DOHH2 (cell line): ENCODE results near the gene DZIP1L.

Source experiments
- EZH2phosphoT487 ChIP-seq: fragments of 200-600 bp; sonication (generic); IDR thresholded peaks from 2 replicates; pipeline ENCODE4 v1.6.1; 2017; ENCODE audit warnings: borderline replicate concordance, mild to moderate bottlenecking, antibody characterized with exemption, low read length, moderate library complexity, mixed read lengths
- TF ChIP-seq, protein P1 (sequence below): fragments of 200-600 bp; sonication (generic); IDR thresholded peaks from one replicate; pipeline ENCODE4 v1.5.1; 2014; ENCODE audit warnings: antibody characterized with exemption, mild to moderate bottlenecking, low read depth, low read length; ENCODE audit not compliant: poor library complexity, severe bottlenecking

DNA sequence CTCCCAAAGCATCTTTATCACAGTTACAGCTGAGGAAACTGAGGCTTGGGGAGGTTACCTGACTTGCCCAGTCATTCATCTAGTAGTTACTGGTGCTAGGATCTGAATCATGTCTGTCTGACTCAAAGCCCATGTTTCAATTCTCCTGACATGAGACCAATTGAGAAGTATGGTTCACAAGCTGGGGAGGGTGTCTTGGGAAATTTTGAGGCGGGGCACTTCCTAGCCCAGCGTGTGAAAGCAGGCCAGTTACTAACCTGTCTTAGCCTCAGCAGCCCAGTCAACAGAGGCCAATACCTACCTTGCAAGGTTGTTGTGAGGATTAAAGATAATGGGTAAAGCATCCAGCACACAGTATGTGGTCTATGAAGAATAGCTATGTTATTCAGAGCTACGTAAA is 68.5 kb downstream of the DZIP1L start:
- TF ChIP-seq, protein P1, sequence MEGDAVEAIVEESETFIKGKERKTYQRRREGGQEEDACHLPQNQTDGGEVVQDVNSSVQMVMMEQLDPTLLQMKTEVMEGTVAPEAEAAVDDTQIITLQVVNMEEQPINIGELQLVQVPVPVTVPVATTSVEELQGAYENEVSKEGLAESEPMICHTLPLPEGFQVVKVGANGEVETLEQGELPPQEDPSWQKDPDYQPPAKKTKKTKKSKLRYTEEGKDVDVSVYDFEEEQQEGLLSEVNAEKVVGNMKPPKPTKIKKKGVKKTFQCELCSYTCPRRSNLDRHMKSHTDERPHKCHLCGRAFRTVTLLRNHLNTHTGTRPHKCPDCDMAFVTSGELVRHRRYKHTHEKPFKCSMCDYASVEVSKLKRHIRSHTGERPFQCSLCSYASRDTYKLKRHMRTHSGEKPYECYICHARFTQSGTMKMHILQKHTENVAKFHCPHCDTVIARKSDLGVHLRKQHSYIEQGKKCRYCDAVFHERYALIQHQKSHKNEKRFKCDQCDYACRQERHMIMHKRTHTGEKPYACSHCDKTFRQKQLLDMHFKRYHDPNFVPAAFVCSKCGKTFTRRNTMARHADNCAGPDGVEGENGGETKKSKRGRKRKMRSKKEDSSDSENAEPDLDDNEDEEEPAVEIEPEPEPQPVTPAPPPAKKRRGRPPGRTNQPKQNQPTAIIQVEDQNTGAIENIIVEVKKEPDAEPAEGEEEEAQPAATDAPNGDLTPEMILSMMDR, result no peak
- no peak for TF ChIP-seq EZH2phosphoT487
